Upper lobe of left lung (tissue), 4 donors: Measurements from ENCODE around the gene TMEM263.
"Not testable (repeated sequence)": the region's sequence is repeated elsewhere in the genome, so short reads cannot be mapped to it uniquely, and the experiment has no call there.

Source experiments
- CTCF ChIP-seq, 6 experiments: fragments of 450-650 bp in 4 of 6; fragments of 200-600 bp in 2 of 6; sonication (generic) in 2 of 6; IDR thresholded peaks; one replicate each; pipeline ENCODE4 v1.5.1; 2016 to 2019; ENCODE audit warnings: antibody characterized with exemption in 6 of 6
- POLR2A ChIP-seq, 4 donors: fragments of 450-650 bp; IDR thresholded peaks; one replicate each; pipeline ENCODE4 v1.5.1; 2016 to 2017; ENCODE audit warnings: antibody characterized with exemption in 4 of 4, mild to moderate bottlenecking in 2 of 4
- POLR2AphosphoS5 ChIP-seq, 2 donors: sonication (generic); formaldehyde crosslinking; IDR thresholded peaks; one replicate each; pipeline ENCODE4 v1.5.1; 2017; ENCODE audit warnings: antibody characterized with exemption in 2 of 2

GRCh38 chr12:106921976-106922375 lies 33.7 kb upstream of the TMEM263 start:
- TF ChIP-seq POLR2AphosphoS5, CTCF, POLR2A (IDR thresholded peaks at IDR 0.05): not testable (repeated sequence)
